HuH-7 (cell line): ENCODE results near the gene PDSS2.
A peak's percentile ranks its signal among the peaks of the same experiment; 100 is the strongest.
"Not testable (repeated sequence)": the region's sequence is repeated elsewhere in the genome, so short reads cannot be mapped to it uniquely, and the experiment has no call there.

Experiments used
- DNase-seq: peaks from one replicate; pipeline ENCODE4 v3.0.0; 2011; ENCODE audit warnings: low spot score

The PDSS2 gene

GRCh38 chr6:107318100-107318736 lies 141.1 kb downstream of the PDSS2 start:
- peak; percentile 61 for DNase-seq

- no peak for DNase-seq
Measured at GRCh38 chr6:107315114-107315513, 144.2 kb downstream of the PDSS2 start.

GRCh38 chr6:107314531-107314939 lies 144.8 kb downstream of the PDSS2 start:
- peak; percentile 8 for DNase-seq

- DNase-seq = no peak
Measured at GRCh38 chr6:107313776-107314175, 145.6 kb downstream of the PDSS2 start.

- no peak for DNase-seq
Measured at GRCh38 chr6:107310362-107310761, 149.0 kb downstream of the PDSS2 start.

- DNase-seq = no peak
Measured at GRCh38 chr6:107308677-107309076, 150.7 kb downstream of the PDSS2 start.

- DNase-seq = not testable (repeated sequence)
Measured at GRCh38 chr6:107305994-107306393, 153.4 kb downstream of the PDSS2 start.

GRCh38 chr6:107305391-107305790 lies 154.0 kb downstream of the PDSS2 start:
- no peak for DNase-seq

GRCh38 chr6:107304421-107305025 lies 154.8 kb downstream of the PDSS2 start:
- DNase-seq = no peak

- DNase-seq = no peak
Measured at GRCh38 chr6:107293350-107293749, 166.0 kb downstream of the PDSS2 start.

GRCh38 chr6:107292715-107293271 lies 166.6 kb downstream of the PDSS2 start:
- no peak for DNase-seq

- no peak for DNase-seq
Measured at GRCh38 chr6:107290491-107290890, 168.9 kb downstream of the PDSS2 start.

GRCh38 chr6:107289258-107289657 lies 170.1 kb downstream of the PDSS2 start:
- not testable (repeated sequence) for DNase-seq

- not testable (repeated sequence) for DNase-seq
Measured at GRCh38 chr6:107285683-107286082, 173.7 kb downstream of the PDSS2 start.

- DNase-seq = no peak
Measured at GRCh38 chr6:107284805-107285204, 174.6 kb downstream of the PDSS2 start.

GRCh38 chr6:107280791-107281190 lies 178.6 kb downstream of the PDSS2 start:
- no peak for DNase-seq

- not testable (repeated sequence) for DNase-seq
Measured at GRCh38 chr6:107280001-107280400, 179.4 kb downstream of the PDSS2 start.

GRCh38 chr6:107275330-107275865 lies 184.0 kb downstream of the PDSS2 start:
- peak; percentile 71 for DNase-seq

GRCh38 chr6:107274288-107274687 lies 185.1 kb downstream of the PDSS2 start:
- DNase-seq = no peak

GRCh38 chr6:107272246-107272645 lies 187.1 kb downstream of the PDSS2 start:
- no peak for DNase-seq

GRCh38 chr6:107271208-107271790 lies 188.1 kb downstream of the PDSS2 start:
- DNase-seq = no peak

- no peak for DNase-seq
Measured at GRCh38 chr6:107267634-107268033, 191.7 kb downstream of the PDSS2 start.

GRCh38 chr6:107267006-107267405 lies 192.4 kb downstream of the PDSS2 start:
- no peak for DNase-seq
